ENCODE measurements around the gene CNIH3.

GRCh38 chr1:224643653-224644052, 27.5 kb downstream of the CNIH3 start:
- TF ChIP-seq CTCF (IDR thresholded peaks at IDR 0.05) = no peak
- no peak for TF ChIP-seq POLR2A (IDR thresholded peaks at IDR 0.05)
